ENCODE measurements around the gene PLA2G4D. TPM values are rescaled to one million over a fixed set of nuclear protein-coding genes. Genes with fewer than 3 reads are reported as not detected.

Gene PLA2G4D
- total RNA-seq, 1 donor from 2014 or later = not detected

DNA sequence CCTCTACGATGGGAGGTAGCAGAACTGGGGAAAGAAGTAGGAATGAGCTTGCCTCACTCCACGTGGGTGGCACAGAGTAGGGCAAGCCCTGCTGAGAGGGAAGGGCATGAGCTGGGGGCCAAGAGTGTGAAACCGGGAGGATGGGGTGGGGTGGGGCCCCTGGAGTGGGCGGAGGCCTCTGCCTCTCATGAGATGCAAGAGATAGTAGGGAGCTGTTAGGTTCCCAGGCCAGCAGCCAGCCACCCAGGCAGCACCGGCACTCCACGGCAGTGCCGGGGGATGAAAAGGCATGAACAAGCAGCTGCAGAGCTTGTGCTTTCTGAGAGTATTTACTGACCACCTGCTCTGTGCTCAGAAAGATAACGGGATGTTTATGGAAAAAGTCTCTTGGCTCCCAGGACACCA, 49.1 kb downstream of the PLA2G4D start:
- Histone ChIP-seq H3K27ac (ENCODE audit: low read depth, low read length) (no peak overlapping the region), H3K4me3 (ENCODE audit: low read length in 3 of 3) (no peak overlapping the region), H3K36me3 (ENCODE audit: control insufficient read depth in 3 of 3, insufficient read depth in 3 of 3, low read length in 3 of 3) (no peaks in the 10 kb centered on the region), H3K9ac (ENCODE audit: low read depth in 1 of 3, low read length in 3 of 3) (no peak overlapping the region), H3K27me3 (ENCODE audit: control insufficient read depth in 3 of 3, insufficient read depth in 3 of 3, low read length in 3 of 3) (no peaks in the 10 kb centered on the region), H3K4me1 (ENCODE audit: control insufficient read depth in 3 of 3, insufficient read depth in 3 of 3, low read length in 3 of 3) (peaks cover 12 to 23% (median 14%) of the 10 kb centered on the region in 3 donors), H3K9me3 (ENCODE audit: control insufficient read depth in 3 of 3, low read length in 3 of 3) (no peaks in the 10 kb centered on the region)

DNA sequence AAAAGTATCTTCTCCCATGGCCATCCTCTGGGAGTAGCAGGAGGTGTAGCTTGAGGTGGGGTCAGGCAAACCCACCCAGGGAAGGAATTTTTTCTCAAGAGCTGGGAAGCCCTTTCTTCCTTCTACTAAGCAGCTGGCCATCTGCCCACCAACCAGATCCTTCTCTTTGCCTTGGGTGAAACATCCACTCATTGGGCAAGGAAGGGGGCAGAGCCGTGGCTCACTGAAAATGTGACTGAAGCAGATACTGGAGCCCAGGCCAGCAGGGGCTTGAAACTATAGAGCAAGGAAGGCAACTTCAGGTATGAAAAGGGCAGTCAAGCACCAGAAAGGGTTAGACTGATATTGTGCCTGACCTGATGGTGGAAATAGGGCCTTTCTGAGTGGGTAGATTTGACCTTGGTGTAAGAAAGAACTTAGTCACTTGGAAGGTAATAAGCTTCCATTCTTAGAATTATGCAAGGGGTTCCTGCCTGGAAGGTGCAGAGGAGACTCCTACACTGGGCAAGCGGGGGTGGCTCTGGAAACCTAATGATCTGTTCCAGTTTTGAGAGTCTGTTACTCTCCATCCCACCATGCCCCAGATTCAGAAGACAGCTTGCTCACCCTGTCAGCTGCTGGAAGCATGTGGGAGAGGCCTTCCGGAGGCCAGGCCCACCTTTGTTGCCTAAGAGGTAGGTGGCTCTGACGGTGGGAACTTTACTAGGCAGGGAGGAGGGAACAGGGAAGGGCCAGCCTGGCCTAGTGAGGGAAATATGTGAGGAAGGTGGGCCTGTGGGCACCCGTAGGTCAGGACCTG, 51.6 kb downstream of the PLA2G4D start:
- H3K4me1 ChIP-seq (ENCODE audit: control insufficient read depth in 3 of 3, insufficient read depth in 3 of 3, low read length in 3 of 3) = peaks cover 0 to 8% (median under 1%) of the 10 kb centered on the region in 3 donors
- no peak overlapping the region for H3K4me3 ChIP-seq (ENCODE audit: low read length in 3 of 3)
- H3K9ac ChIP-seq (ENCODE audit: low read depth in 1 of 3, low read length in 3 of 3) = no peak overlapping the region
- H3K27ac ChIP-seq (ENCODE audit: low read depth, low read length) = no peak overlapping the region
- no peaks in the 10 kb centered on the region for H3K27me3 ChIP-seq (ENCODE audit: control insufficient read depth in 3 of 3, insufficient read depth in 3 of 3, low read length in 3 of 3)
- H3K9me3 ChIP-seq (ENCODE audit: control insufficient read depth in 3 of 3, low read length in 3 of 3) = no peaks in the 10 kb centered on the region
- no peaks in the 10 kb centered on the region for H3K36me3 ChIP-seq (ENCODE audit: control insufficient read depth in 3 of 3, insufficient read depth in 3 of 3, low read length in 3 of 3)

DNA sequence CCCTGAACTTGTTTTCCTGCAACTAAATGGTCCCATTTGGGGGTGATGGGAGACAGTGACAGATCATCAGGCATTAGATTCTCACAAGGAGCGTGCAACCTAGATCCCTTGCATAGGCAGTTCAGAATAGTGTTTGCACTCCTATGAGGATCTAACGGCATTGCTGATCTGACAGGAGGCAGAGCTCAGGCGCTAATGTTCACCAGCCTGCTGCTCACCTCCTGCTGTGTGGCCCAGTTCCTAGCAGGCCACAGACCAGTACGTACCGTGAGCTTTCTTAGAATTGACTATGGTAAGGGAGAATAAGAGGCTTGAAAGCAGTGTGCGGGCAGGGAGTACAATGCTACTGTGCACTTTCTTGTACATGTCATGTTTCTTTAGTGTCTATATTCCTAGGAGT, 56.0 kb downstream of the PLA2G4D start:
- H3K36me3 ChIP-seq (ENCODE audit: control insufficient read depth in 3 of 3, insufficient read depth in 3 of 3, low read length in 3 of 3) = no peaks in the 10 kb centered on the region
- H3K4me1 ChIP-seq (ENCODE audit: control insufficient read depth in 3 of 3, insufficient read depth in 3 of 3, low read length in 3 of 3) = peaks cover 0 to 18% (median 7%) of the 10 kb centered on the region in 3 donors
- H3K27me3 ChIP-seq (ENCODE audit: control insufficient read depth in 3 of 3, insufficient read depth in 3 of 3, low read length in 3 of 3) = no peaks in the 10 kb centered on the region
- H3K9me3 ChIP-seq (ENCODE audit: control insufficient read depth in 3 of 3, low read length in 3 of 3) = no peaks in the 10 kb centered on the region
- no peak overlapping the region for H3K27ac ChIP-seq (ENCODE audit: low read depth, low read length)
- no peak overlapping the region for H3K4me3 ChIP-seq (ENCODE audit: low read length in 3 of 3)
- no peak overlapping the region for H3K9ac ChIP-seq (ENCODE audit: low read depth in 1 of 3, low read length in 3 of 3)

DNA sequence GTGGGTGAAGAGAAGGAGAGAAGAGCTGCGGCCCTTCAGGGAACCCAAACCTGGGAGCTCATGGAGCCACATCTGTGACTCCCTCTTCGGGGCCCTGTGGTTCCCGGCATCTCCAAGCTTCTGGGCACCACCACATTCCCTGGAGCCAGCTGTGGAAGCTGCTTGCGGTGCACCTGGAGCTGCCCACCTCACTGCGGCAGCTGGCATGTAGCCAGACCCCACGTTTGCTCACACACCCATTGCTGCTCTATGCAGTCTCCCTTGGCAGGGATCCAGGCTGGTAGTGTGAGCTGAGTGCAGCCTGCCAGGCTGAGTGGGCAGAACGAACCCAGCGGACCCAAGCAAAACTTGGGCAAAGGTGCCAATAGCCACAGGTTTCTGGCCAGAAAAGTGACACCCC, 56.7 kb downstream of the PLA2G4D start:
- no peaks in the 10 kb centered on the region for H3K27me3 ChIP-seq (ENCODE audit: control insufficient read depth in 3 of 3, insufficient read depth in 3 of 3, low read length in 3 of 3)
- H3K9me3 ChIP-seq (ENCODE audit: control insufficient read depth in 3 of 3, low read length in 3 of 3) = no peaks in the 10 kb centered on the region
- no peak overlapping the region for H3K27ac ChIP-seq (ENCODE audit: low read depth, low read length)
- no peak overlapping the region for H3K4me3 ChIP-seq (ENCODE audit: low read length in 3 of 3)
- no peaks in the 10 kb centered on the region for H3K36me3 ChIP-seq (ENCODE audit: control insufficient read depth in 3 of 3, insufficient read depth in 3 of 3, low read length in 3 of 3)
- peaks cover 7 to 25% (median 14%) of the 10 kb centered on the region in 3 donors for H3K4me1 ChIP-seq (ENCODE audit: control insufficient read depth in 3 of 3, insufficient read depth in 3 of 3, low read length in 3 of 3)
- peak overlapping the region in 1 of 3 donors; percentile 10 for H3K9ac ChIP-seq (ENCODE audit: low read depth in 1 of 3, low read length in 3 of 3)

DNA sequence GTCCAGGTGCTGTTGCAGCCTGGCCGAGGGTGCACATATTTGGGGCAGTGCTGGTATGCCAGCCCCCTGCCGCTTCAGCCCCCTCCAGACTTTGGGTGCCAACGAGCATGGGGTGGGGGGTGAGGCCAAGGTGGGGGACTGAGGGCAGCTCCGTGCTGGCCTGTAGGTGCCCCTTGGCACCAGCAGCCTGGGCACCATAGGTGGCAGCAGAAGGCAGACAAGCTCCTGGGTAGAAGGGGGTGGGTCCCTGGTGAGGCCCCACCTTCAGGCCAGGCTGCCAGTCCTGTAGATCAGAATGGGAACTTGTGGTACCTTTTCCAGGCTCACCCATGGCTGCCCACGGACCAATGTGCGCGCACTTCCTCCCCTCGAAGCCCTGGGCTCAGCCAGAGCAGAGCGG, 57.4 kb downstream of the PLA2G4D start:
- no peaks in the 10 kb centered on the region for H3K36me3 ChIP-seq (ENCODE audit: control insufficient read depth in 3 of 3, insufficient read depth in 3 of 3, low read length in 3 of 3)
- H3K4me3 ChIP-seq (ENCODE audit: low read length in 3 of 3) = no peak overlapping the region
- H3K27ac ChIP-seq (ENCODE audit: low read depth, low read length) = no peak overlapping the region
- H3K9ac ChIP-seq (ENCODE audit: low read depth in 1 of 3, low read length in 3 of 3) = no peak overlapping the region
- no peaks in the 10 kb centered on the region for H3K27me3 ChIP-seq (ENCODE audit: control insufficient read depth in 3 of 3, insufficient read depth in 3 of 3, low read length in 3 of 3)
- no peaks in the 10 kb centered on the region for H3K9me3 ChIP-seq (ENCODE audit: control insufficient read depth in 3 of 3, low read length in 3 of 3)
- peaks cover 12 to 32% (median 21%) of the 10 kb centered on the region in 3 donors for H3K4me1 ChIP-seq (ENCODE audit: control insufficient read depth in 3 of 3, insufficient read depth in 3 of 3, low read length in 3 of 3)

DNA sequence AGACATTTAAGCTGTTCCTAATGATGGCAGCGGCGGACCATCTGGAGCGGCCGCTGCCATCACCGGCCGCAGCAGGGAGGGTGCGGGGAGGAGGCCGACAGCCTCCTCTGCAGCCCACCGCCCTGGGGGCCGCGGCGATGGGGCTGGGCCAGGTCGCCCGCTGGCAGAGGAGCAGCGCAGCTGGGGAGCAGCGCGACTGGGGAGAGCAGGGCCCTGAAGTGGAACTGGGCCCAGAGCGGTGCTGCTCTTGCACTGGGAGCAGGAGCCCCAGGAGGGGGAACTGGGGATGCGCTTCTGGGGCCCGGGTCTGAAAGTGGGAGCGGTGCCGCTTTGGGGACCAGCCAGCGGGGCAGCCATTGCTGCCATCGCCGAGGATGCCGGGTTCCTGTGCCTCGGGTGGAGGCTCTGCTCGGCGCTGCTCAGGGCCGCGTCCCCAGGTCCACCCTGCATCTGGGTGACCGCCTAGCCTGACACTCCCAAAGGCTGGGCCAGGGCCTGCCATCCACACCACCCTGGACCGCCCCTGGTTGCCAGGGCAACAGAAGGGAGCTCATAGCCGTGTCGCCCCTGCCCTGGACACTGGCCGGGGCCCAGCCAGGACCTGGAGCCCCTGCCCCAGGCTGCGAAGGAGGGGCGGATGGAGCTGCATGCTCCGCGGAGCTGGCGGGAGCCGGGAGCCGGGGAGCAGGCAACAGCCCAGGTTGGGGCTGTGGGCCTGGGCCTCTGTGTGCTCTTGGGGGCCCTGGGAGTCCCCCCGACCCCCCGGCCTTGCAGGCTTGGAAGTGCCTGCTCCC, 58.1 kb downstream of the PLA2G4D start:
- Histone ChIP-seq H3K9me3 (ENCODE audit: control insufficient read depth in 3 of 3, low read length in 3 of 3) (no peaks in the 10 kb centered on the region), H3K36me3 (ENCODE audit: control insufficient read depth in 3 of 3, insufficient read depth in 3 of 3, low read length in 3 of 3) (no peaks in the 10 kb centered on the region), H3K4me1 (ENCODE audit: control insufficient read depth in 3 of 3, insufficient read depth in 3 of 3, low read length in 3 of 3) (peaks cover 17 to 39% (median 28%) of the 10 kb centered on the region in 3 donors), H3K27ac (ENCODE audit: low read depth, low read length) (no peak overlapping the region), H3K27me3 (ENCODE audit: control insufficient read depth in 3 of 3, insufficient read depth in 3 of 3, low read length in 3 of 3) (no peaks in the 10 kb centered on the region), H3K4me3 (ENCODE audit: low read length in 3 of 3) (no peak overlapping the region), H3K9ac (ENCODE audit: low read depth in 1 of 3, low read length in 3 of 3) (no peak overlapping the region)

DNA sequence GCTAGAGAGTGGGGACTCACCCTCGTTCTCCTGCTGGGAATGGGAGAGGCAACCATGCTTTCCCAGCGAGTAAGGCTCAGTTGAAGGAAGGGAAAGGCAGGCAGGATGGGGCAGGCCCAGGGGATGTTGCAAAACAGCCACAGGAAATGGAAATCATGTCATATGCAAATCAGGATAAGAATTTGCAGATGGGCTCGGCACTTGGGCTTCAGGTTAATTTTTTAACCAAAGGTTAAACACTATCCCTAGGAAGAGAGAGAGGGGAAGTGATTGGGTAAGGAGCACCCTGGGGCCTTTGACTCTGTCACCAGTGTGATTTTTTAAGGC, 59.0 kb downstream of the PLA2G4D start:
- Histone ChIP-seq H3K4me3 (ENCODE audit: low read length in 3 of 3) (no peak overlapping the region), H3K4me1 (ENCODE audit: control insufficient read depth in 3 of 3, insufficient read depth in 3 of 3, low read length in 3 of 3) (peaks cover 19 to 41% (median 32%) of the 10 kb centered on the region in 3 donors), H3K27ac (ENCODE audit: low read depth, low read length) (no peak overlapping the region), H3K36me3 (ENCODE audit: control insufficient read depth in 3 of 3, insufficient read depth in 3 of 3, low read length in 3 of 3) (no peaks in the 10 kb centered on the region), H3K27me3 (ENCODE audit: control insufficient read depth in 3 of 3, insufficient read depth in 3 of 3, low read length in 3 of 3) (no peaks in the 10 kb centered on the region), H3K9ac (ENCODE audit: low read depth in 1 of 3, low read length in 3 of 3) (no peak overlapping the region), H3K9me3 (ENCODE audit: control insufficient read depth in 3 of 3, low read length in 3 of 3) (no peaks in the 10 kb centered on the region)

DNA sequence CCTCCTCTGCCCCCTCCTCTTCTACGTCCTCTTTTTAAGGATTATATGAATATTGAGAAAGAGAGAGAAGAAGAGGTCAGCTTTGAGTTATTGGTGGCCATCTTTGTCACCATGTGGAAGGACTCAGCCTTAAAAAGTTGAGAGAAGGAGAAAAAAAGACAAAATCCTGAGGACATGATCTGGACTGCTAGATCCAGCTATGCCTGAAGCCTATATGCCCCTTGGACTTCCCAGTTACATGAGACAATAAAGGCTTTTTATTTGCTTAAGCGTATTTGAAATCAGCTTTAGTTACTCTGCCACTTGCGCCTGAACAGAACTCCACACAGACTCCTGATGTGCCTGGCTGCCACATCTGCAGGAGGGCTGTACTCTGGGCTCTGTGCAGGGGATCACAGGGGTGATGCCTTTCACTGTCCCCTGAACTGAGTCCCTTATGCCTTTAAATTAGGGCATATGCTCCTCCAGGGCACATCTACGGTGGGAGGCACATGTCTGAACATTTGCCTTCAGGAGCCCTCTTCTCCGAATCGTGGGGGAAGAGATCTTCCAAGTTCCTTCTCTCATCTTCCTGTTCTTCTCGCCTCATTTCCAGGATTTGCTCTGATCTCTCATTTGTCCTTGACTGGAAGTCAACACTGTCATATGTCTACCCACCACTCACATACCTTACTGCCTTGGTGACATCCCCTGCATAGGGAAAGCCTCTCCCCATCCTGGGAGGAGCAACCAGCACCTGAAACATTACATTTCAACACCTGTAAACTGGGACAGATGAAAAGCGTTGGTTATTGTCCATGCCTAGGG, 59.5 kb downstream of the PLA2G4D start:
- Histone ChIP-seq H3K9me3 (ENCODE audit: control insufficient read depth in 3 of 3, low read length in 3 of 3) (no peaks in the 10 kb centered on the region), H3K36me3 (ENCODE audit: control insufficient read depth in 3 of 3, insufficient read depth in 3 of 3, low read length in 3 of 3) (no peaks in the 10 kb centered on the region), H3K27ac (ENCODE audit: low read depth, low read length) (no peak overlapping the region), H3K9ac (ENCODE audit: low read depth in 1 of 3, low read length in 3 of 3) (no peak overlapping the region), H3K4me1 (ENCODE audit: control insufficient read depth in 3 of 3, insufficient read depth in 3 of 3, low read length in 3 of 3) (peaks cover 19 to 41% (median 32%) of the 10 kb centered on the region in 3 donors), H3K4me3 (ENCODE audit: low read length in 3 of 3) (no peak overlapping the region), H3K27me3 (ENCODE audit: control insufficient read depth in 3 of 3, insufficient read depth in 3 of 3, low read length in 3 of 3) (no peaks in the 10 kb centered on the region)

DNA sequence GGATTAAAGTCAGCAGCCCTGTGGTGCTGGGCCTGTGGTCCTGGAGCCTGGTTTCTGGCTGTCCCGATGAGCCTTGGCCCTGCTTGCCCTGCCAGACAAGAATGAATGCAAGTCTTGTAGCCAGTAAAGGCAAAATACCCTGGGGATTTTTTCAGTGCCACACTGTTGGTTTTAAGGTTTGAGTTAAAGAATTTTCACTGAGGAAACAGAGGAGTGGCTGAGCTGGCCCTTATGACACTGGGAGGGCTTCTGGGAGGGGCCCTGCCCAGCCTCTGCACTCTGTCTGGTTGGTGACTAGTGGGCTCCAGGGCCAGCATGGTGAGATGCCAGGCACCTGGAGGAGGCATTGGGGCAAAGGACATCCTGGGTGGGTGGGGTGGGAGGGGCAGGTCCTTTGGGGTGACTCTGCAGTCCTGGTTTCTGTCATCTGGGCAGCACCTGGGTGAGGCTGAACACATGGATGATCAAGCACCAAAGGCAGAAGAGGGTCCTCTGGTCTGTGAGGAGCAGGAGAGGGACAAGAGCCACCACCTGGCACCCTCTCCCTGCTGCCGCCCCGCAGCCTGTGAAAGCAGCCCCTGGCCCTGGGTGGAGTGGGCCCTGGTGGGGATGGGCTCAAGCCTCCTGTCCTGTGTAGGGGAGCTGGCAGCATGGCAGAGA, 61.0 kb downstream of the PLA2G4D start:
- peak overlapping the region; percentile 87 for H3K27ac ChIP-seq (ENCODE audit: low read depth, low read length)
- H3K9me3 ChIP-seq (ENCODE audit: control insufficient read depth in 3 of 3, low read length in 3 of 3) = no peaks in the 10 kb centered on the region
- H3K4me1 ChIP-seq (ENCODE audit: control insufficient read depth in 3 of 3, insufficient read depth in 3 of 3, low read length in 3 of 3) = peaks cover 19 to 38% (median 32%) of the 10 kb centered on the region in 3 donors
- H3K4me3 ChIP-seq (ENCODE audit: low read length in 3 of 3) = no peak overlapping the region
- no peaks in the 10 kb centered on the region for H3K36me3 ChIP-seq (ENCODE audit: control insufficient read depth in 3 of 3, insufficient read depth in 3 of 3, low read length in 3 of 3)
- H3K9ac ChIP-seq (ENCODE audit: low read depth in 1 of 3, low read length in 3 of 3) = peak overlapping the region; percentile 41 to 70 (median 57)
- H3K27me3 ChIP-seq (ENCODE audit: control insufficient read depth in 3 of 3, insufficient read depth in 3 of 3, low read length in 3 of 3) = no peaks in the 10 kb centered on the region

Data from skeletal muscle tissue (tissue), 4 donors.